ENCODE results near the gene THAP11.

The THAP11 gene

GRCh38 chr16:67883872-67884261 is 41.7 kb downstream of the THAP11 start:
- DNase-seq (ENCODE audit: low read depth) = peak; percentile 49

GRCh38 chr16:67884684-67885083 is 42.6 kb downstream of the THAP11 start, which contains the start of gene NRN1L:
TSS of gene NRN1L (plus strand) at chr16:67884885. CDS start at chr16:67884904, 19 bp downstream.
- DNase-seq (ENCODE audit: low read depth) = no peak

- no peak for DNase-seq (ENCODE audit: low read depth)
Measured at GRCh38 chr16:67885545-67885944, 43.4 kb downstream of the THAP11 start.

GRCh38 chr16:67885976-67886375 is 43.9 kb downstream of the THAP11 start:
- no peak for DNase-seq (ENCODE audit: low read depth)

GRCh38 chr16:67886387-67886786 is 44.3 kb downstream of the THAP11 start:
- no peak for DNase-seq (ENCODE audit: low read depth)

- no peak for DNase-seq (ENCODE audit: low read depth)
Measured at GRCh38 chr16:67888331-67888730, 46.2 kb downstream of the THAP11 start.

GRCh38 chr16:67892375-67892774 is 50.3 kb downstream of the THAP11 start:
- no peak for DNase-seq (ENCODE audit: low read depth)

GRCh38 chr16:67892899-67893742 is 51.0 kb downstream of the THAP11 start, which contains the start of gene PSKH1:
TSS of gene PSKH1 (plus strand) at chr16:67893254. CDS start at chr16:67908750, 15,496 bp downstream.
- DNase-seq (ENCODE audit: low read depth) = peak; percentile 87

All from stimulated activated CD8-positive, alpha-beta memory T cell treated with anti-CD3 and anti-CD28 coated beads, Interleukin-12 subunit alpha, Interleukin-12 subunit beta, amount 100 ng/mL, for 4 hours (primary cell).